ENCODE data around the gene COQ4.

The COQ4 gene

DNA sequence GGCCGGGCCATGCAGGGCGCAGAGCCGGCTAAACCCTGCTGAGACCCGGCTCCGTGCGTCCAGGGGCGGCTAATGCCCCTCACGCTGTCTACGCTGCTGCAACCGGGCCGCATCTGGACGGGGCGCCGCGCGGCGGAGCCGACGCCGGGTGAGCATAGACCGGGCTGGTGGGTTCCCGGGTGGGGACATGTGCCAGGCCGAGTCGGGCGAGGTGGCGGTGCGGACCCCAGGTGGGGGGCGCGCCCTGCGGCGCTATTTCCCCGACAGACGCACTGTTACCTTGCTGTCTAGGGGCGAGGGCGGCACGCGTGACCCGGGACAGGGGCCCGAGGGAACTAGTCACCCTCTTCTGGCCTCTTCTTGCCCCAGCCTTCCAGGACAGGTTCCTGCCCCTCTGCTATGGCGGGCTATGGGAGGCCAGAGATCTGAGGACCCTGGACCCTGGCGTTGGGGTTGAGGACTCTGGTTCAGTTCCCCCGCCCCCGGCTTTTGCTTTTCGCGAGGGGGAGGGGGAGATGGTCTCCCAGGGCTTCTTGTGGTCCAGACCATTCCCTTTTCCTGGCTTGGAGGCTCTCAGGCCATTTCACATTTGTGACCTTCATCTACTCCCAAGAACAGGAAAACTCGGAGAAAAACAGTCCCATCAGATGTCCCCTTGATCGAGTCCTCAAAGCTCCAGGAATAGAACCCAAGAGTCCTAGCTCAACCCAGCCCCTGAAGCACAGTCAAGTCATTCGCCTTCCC, 18.2 kb downstream of the COQ4 start:
- no peak for DNase-seq (ENCODE audit: low read depth)

DNA sequence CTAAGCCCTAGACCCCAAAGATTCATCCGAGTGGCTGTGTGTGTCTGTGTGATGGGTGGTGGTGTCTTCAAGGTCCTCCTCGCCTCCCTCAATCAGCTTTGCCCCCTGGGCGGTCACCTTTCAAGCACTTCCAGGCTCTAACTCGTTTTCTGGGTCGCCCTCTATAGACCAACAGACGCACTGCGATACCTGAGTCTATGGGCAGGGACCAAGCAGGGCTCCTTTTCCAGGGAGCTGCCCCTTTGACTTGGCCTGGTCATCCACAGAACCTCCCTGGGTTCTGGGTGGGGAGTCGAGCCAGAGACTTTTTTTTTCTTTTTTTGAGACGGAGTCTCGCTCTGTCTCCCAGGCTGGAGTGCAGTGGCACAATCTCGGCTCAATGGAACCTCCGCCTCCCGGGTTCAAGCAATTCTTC, 18.8 kb downstream of the COQ4 start:
- DNase-seq (ENCODE audit: low read depth), result peak; percentile 34

DNA sequence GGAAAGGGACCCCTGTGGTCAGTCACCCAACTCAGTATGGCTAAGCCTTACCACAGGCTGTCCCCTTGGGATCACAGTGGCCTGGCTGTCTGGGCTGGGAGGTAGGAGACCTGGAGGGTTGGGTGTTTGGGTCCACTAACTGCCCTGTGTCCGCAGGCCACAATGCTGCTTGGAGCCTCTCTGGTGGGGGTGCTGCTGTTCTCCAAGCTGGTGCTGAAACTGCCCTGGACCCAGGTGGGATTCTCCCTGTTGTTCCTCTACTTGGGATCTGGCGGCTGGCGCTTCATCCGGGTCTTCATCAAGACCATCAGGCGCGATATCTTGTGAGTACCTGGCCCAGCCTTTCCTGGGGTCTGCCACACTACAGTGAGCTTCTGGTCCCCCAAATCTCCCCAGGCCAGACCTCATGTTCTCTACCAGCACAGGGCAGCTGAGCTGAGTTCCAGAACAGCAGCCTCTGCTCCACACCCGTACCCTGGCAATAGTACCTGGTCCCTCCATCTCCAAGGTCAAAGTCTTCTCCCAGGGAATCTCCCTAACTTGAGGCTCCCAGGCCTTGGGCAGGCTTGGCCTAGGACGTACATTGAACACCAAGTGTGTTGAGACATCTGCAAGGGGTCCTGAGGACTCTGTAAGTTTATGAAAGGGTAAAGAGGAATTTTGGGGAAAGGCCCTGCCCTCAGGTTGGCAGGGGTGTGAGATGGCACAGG, 20.5 kb downstream of the COQ4 start:
- DNase-seq (ENCODE audit: low read depth), result no peak

DNA sequence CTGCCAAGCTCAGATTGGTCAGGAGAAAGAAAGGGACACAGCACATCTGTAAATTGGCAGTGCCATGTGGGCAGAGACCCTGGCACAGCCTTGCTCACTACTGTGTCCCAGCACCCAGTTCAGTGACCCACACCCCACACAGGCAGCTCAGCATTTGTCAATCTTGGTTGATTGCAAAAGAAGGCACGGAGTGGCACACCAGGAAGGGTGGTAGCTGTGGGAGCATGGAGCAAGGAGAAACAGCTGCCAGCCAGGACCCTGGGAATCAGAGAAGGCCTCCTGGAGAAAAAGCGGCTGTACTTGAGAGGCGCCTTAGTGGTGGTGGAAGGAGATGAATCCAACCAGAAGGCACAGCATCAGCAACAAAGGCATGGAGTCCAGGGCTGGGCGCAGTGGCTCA, 21.2 kb downstream of the COQ4 start:
- DNase-seq (ENCODE audit: low read depth), result no peak

DNA sequence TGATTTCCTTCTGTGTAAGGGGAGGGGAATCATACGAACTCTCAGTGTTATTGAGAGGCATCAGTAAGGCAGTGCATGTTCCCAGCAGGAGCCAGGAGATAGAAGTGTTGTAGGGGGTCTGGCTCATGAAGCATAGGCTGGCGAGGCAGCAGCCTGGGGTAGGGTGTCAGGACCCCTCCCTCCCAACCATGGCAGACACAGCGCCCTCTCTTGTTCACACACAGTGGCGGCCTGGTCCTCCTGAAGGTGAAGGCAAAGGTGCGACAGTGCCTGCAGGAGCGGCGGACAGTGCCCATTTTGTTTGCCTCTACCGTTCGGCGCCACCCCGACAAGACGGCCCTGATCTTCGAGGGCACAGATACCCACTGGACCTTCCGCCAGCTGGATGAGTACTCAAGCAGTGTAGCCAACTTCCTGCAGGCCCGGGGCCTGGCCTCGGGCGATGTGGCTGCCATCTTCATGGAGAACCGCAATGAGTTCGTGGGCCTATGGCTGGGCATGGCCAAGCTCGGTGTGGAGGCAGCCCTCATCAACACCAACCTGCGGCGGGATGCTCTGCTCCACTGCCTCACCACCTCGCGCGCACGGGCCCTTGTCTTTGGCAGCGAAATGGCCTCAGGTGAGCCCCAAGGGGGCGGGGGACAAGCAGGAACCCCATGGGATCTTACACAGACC, 22.4 kb downstream of the COQ4 start:
- DNase-seq (ENCODE audit: low read depth), result no peak

DNA sequence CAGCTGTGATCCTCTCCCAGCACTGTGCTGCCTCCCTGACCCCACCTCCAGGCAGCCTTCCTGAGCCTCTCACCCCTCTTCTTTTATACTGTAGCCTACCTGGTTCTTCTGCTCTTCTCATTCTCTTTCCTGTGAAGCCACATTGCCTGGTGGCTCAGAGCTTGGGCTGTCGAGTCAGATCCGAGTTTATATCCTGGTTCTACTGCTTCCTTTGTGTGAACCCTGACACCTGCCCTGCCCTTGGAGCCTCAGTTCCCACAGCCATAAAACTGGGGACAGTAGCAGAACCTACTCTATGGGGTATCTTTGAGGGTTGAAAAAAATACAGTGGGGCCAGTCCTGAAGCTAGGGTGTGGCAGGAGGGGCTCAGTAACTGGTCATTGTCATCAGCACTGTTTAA, 26.5 kb downstream of the COQ4 start:
- DNase-seq (ENCODE audit: low read depth), result no peak

DNA sequence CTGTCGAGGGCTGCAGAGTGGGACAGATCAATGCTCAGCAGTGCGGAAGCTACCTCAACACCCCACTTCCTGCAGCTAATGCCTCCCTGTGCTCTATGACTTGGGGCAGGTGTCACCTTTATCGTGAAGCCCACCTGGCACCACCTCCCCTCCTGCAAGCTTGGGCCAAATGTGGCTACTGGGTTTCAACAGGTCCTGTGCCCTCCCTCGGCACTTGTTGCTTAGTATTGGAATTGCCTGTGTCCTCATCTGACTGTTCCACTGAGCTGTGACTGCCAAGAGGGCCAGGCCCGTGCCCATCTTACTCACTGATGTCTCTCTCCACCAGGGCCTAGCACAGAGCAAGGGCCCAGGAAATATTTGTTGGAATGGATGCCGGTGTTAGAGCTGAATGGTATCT, 27.1 kb downstream of the COQ4 start:
- no peak for DNase-seq (ENCODE audit: low read depth)

DNA sequence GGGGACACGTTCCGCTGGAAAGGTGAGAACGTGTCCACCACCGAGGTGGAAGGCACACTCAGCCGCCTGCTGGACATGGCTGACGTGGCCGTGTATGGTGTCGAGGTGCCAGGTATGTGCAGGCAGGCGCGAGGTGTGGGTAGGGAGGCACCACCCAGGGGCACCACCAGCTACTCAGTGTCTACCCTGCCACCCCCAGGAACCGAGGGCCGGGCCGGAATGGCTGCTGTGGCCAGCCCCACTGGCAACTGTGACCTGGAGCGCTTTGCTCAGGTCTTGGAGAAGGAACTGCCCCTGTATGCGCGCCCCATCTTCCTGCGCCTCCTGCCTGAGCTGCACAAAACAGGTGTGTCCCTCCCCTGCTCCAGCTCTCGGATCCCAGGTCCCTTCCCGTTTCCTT, 32.8 kb downstream of the COQ4 start:
- DNase-seq (ENCODE audit: low read depth), result no peak

DNA sequence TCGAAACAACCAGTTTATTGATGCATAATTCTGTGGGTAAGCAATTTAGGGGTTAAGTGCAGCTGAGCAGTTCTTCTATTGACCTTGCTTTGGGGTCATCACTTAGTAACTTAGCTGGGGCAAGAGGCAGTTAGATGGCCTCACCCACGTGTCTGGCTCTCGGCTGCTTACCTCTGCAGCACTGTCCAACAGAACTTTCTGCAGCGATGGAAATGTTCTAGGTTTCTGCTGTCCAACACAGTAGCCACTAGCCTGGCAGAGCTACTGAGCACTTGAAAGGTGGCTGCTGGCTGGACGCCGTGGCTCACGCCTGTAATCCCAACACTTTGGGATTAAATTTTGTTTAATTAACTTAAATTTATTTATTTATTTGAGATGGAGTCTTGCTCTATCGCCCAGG, 35.5 kb downstream of the COQ4 start:
- DNase-seq (ENCODE audit: low read depth), result no peak

DNA sequence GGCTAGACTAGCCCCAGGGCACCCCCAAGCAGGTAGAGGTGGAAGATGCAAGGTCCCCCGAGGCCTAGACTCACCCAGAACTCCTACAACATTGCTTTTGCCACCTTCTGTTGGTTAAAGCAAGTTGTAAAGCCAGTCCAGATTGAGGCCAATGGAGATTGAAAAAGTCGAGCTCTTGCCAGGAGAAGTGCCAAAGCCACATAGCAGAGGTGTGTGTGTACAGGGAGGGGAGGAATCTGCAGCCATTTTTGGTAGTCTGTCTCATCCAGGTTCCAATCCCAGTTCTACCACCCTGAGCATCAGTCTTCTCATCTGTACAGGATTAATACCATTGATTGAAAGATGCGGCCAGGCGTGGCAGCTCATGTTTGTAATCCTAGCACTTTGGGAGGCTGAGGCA, 36.2 kb downstream of the COQ4 start:
- no peak for DNase-seq (ENCODE audit: low read depth)

DNA sequence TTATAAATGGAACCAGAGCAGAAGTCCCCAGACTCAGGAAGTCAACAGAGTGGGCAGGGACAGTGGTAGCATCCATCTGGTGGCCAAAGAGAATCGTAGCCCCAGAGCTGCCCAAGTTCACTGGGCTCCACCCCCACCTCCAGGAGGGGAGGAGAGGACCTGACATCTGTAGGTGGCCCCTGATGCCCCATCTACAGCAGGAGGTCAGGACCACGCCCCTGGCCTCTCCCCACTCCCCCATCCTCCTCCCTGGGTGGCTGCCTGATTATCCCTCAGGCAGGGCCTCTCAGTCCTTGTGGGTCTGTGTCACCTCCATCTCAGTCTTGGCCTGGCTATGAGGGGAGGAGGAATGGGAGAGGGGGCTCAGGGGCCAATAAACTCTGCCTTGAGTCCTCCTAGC, 38.2 kb downstream of the COQ4 start:
- DNase-seq (ENCODE audit: low read depth), result no peak

DNA sequence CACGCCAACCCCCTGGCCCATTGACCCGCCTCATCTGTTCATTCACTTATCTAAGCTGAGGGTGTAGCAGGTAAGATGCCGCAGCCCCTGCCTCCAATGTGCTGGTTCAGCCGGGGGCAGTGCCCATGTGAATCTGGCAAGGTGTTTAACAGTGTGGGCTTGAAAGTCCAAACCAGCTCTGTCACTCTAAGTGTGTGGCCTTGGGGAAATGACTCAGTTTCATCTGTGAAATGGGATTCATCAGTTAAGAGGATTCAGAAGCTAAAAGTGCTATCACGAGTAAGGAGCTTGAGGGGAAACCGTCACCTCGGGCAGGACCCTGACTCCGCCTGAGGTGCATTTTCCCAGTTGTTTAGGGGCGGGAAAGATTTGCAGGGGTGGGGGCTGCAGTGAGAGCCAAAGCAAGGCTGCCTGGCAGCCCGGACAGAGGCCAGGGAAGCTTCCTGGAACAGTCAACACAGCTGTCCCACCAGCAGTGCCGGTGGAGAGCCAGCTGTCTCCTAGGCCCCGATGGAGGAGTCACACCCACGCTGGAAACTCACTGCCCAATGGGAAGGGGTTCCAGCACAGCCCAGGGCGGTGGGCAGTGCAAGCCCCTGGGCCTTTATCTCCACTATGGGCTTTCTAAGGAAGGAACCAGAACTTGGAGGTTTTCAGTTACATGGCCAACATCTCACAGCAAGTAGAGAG, 38.8 kb downstream of the COQ4 start:
- no peak for DNase-seq (ENCODE audit: low read depth)

DNA sequence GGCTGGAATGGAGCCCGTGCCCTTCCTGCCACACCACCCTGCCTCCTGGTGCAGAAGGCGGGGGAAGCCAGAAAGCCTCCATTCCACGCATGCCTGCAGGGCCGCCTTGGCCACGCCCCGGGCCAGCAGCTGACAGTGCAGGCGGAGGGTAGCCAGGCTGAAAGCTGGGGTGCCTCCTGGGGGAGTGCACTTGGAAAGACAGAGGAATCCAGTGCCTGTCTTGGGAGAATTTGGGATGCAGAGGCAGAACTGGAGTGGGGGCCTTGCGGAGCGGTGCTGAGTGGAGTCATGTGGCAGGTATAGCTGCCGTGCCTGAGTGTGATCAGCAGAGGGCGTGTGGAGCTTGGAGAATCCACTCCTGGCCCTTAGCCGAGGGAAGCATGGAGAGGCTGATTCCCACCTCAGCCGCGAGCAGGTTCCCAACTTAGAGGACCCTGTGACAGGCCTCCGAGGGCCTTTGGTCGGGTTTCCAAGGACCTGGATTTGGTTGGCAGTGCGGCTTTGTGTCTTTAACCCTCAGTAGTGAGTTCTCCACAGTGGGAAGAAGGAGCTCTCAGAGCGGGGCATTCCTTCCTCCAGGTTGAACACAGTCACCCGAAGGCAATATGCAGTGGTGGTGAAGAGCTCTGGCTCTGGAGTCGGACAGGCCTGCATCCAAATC, 39.5 kb downstream of the COQ4 start:
- peak; percentile 73 for DNase-seq (ENCODE audit: low read depth)

DNA sequence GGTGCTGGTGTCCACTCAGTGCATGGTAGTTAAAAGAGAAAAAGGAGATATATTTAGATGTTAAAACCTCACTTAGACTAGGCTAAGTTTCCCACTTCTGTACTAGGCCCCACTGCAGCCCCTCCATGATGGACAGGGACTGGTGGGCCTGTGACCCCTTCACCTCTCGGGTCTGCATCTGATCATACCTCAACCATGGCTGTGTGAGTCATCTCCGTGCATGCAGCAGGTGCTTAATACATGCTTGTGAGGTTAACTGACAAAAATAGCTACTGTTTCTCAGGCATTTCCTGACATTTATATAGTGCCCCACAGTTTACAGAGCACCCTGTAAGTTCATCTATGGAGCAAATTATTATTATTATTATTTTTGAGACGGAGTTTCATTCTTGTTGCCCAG, 40.1 kb downstream of the COQ4 start:
- no peak for DNase-seq (ENCODE audit: low read depth)

DNA sequence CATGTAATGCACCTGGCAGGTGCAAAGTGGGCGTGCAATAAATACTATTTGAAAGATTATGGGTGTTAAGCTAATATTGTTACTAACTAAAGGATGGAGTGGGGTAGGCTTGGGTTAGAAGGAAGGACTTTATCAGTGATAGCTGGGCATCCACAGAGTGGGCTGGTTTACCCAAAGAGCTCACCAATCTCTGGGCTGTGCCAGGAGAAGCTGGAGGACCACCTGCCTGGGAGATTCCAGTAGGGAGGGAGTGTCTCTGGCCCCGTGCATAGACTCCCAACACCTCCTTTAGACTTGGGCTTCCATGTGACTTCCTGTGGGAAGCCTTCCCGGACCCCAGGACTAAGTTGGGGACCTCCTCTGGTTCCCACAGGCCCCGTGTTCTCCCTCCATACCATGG, 42.9 kb downstream of the COQ4 start:
- no peak for DNase-seq (ENCODE audit: low read depth)

DNA sequence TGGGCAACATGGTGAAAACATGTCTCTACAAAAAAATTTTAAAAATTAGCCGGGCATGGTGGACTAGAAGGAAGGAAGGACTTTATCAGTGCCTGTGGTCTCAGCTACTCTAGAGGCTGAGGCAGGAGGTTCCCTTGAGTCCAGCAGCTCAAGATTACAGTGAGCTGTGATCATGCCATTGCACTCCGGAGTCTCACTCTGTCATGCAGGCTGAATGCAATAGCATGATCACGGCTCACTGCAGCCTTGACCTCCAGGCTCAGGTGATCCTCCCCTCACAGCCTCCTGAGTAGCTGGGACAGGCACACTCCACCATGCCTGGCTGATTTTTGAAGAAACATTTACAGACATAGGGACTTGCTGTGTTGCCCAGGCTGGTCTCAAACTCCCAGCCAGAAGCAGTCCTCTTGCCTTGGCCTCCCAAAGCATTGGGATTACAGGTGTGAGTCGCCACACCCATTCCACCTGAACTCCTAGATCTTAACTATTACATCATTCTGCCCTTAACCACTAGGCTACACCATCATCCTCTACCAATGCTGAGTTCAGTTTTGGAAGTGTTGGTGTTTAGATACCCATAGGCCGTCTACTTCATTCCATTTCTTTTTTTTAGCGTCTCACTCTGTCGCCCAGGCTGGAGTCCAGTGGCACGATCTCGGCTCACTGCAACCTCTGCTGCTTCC, 46.5 kb downstream of the COQ4 start:
- DNase-seq (ENCODE audit: low read depth), result no peak

DNA sequence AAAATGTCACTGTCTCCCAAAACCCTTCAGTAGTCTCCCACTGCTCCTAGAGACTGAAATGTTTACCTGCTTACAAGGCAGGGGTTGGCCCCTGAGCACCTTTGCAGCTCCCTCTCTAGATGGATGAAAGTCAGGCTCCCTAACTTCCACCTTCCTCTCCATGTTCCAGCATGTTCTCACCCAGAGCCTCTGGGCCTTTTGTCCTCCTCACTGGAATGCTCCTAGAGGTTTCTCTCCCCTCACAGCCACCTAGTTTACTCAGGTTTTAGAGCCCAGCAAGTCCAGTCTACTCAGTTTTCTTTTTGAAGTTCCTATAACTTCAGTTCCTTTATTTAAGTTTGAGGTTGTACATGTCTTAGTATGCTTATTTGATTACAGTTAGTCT, 47.7 kb downstream of the COQ4 start:
- no peak for DNase-seq (ENCODE audit: low read depth)

DNA sequence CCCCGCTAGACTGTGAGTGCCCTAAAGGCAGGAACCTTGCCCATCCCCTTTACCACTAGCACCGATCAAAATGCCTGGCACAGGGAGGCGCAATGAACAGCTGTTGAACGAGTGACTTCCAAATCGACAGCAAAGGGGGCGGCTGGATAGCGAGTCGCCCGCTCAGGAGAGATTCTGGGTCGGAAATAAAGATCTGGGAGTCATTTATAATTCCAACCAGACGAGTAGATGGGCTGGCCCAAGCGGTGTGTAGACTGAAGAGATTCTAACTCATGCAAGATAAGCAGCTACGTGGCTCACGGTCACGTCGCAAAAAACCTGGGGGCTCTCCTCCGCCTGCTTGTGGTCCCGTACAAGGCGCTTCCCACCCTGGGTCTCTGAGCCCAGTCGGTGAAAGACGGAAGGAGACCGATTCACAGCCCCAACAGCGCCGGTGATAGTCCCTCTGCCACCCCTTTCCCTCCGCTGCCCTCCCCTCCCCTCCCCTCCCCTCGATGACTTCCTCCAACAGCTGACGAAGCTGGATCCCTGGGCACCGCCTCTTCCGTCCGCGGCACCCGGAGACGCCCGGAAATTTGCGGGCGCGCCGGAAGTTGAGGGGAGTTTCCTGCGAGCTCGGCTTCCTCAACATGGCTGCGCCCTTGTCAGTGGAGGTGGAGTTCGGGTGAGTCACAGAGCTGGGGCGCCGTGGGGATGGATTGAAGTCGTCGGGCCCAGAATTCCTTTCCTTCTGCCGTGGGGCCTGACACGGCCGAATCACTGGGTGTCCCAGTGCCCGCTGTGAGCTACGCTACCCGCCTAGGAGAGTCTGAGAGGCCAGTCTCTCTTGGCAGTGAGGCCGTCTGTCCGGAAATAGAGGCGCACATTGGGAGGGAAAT, 48.4 kb downstream of the COQ4 start, which contains the start of gene URM1:
URM1 (plus strand) TSS at position 623 of the 878 bp plus-strand sequence; CDS start at position 630, 7 bp downstream.
- peak; percentile 84 for DNase-seq (ENCODE audit: low read depth)

DNA sequence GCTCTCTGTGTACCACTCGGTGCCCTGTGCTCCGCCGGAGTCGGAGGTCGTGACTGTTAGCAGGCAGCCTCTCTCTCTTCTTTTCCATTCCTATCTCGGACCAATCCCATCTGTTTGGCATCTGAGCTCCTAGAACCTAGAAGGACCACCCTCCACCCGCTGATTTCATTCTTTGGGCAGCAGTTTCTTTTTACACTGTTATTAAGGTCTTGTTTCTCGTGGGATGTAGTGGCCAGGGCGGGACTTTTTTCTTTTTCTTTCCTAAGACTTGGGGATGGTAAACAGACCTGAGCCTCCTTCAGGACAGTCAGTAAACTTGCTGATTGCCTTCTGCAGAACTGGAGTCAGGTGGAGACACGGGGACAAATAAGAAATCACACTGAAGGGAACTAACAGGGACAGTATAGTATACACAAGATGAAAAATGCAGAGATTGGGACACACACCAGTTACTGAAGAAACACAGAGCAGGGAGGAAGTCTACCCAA, 49.0 kb downstream of the COQ4 start:
- DNase-seq (ENCODE audit: low read depth), result no peak

DNA sequence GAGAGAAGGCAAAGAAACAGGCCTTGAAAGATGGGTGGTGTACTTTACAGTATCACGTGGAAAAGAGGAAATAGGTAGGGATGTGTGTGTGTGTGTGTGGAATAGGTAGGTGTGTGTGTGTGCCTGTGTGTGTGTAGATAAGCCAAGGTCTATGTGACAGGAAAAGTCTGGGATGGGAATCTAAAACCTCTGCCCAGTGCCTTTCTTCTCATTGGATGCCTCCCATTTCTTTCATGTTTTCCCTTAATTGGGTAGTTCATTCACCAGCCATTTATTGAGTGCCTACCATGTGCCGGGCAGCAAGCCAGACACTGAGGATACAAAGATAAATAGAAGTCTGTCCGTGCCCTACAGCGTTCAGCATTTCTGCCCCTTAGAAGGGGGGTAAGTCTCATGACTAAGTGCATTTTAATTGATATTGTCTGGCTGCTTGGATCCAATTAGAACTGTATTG, 49.6 kb downstream of the COQ4 start:
- DNase-seq (ENCODE audit: low read depth), result no peak
